HepG2 (cell line): ENCODE data around the gene VARS1. TPM values are rescaled to one million over a fixed set of nuclear protein-coding genes. Genes with fewer than 3 reads are reported as not detected.

ENCODE experiments used
- ATAC-seq: fragments of 200-7000 bp; cut with Tn5 transposase; 3 replicates; pipeline ENCODE4 v1.9.1; 2020; ENCODE audit warnings: mild to moderate bottlenecking, moderate library complexity
- BruUV-seq: library from RNA; stranded (reverse); fragments of 400-500 nt; replicated peaks from 2 replicates; lab custom pipeline; 2021; lab: Mats Ljungman, UMichigan
- CTCF ChIA-PET: fragments of 300-600 bp; formaldehyde crosslinking; extraction: SDS; loops from one replicate; lab custom pipeline; 2021; ENCODE audit warnings: low total read pairs, inconsistent platforms, low intra/inter-chr PET ratio; lab: Yijun Ruan, JAX
- POLR2A ChIA-PET: fragments of 350-600 bp; sonication (Branson Sonifier 250); formaldehyde crosslinking; loops from one replicate; lab custom pipeline; 2020; ENCODE audit warnings: antibody characterized with exemption, inconsistent platforms; lab: Yijun Ruan, JAX
- DNase-seq: peaks from one replicate; pipeline ENCODE4 v3.0.0-alpha.2; 2015; ENCODE audit warnings: low spot score
- FAIRE-seq: peaks from 3 replicates; lab custom pipeline; 2011; peaks lifted over from hg19 to GRCh38; lab: Jason Lieb, UNC
- H2AFZ ChIP-seq: one replicate; pipeline ENCODE4 v1.6.1; 2011; ENCODE audit warnings: low read length, inconsistent platforms
- H3K27ac ChIP-seq: fragments of 300-600 bp; 3 replicates; pipeline ENCODE4 v1.8.0; 2011; ENCODE audit warnings: mixed run types, mild to moderate bottlenecking, mixed read lengths, low read length, inconsistent platforms; ENCODE audit not compliant: insufficient read depth; ENCODE audit errors: extremely low read length
- H3K27me3 ChIP-seq, 2 experiments: fragments of 200-600 bp in 1 of 2; 2 replicates in 1 of 2; 3 replicates in 1 of 2; pipeline versions ENCODE4 v1.6.0 to v1.8.0; 2011; ENCODE audit warnings: low read length in 2 of 2, mild to moderate bottlenecking in 2 of 2, moderate library complexity in 2 of 2, inconsistent platforms in 1 of 2; ENCODE audit not compliant: insufficient read depth in 2 of 2, control insufficient read depth in 1 of 2
- H3K36me3 ChIP-seq, 2 experiments: fragments of 200-600 bp in 1 of 2; replicated peaks in 1 of 2; 2 replicates in 1 of 2; 3 replicates in 1 of 2; pipeline versions ENCODE4 v1.5.1 to v1.8.0; 2011; ENCODE audit warnings: low read length in 2 of 2, inconsistent platforms in 1 of 2; ENCODE audit not compliant: insufficient read depth in 2 of 2, control insufficient read depth in 1 of 2
- H3K4me1 ChIP-seq: 2 replicates; pipeline ENCODE4 v1.5.1; 2012; ENCODE audit warnings: low read length, inconsistent platforms; ENCODE audit not compliant: insufficient read depth
- H3K4me2 ChIP-seq: 2 replicates; pipeline ENCODE4 v1.6.0; 2011; ENCODE audit warnings: low read depth, low read length, inconsistent platforms
- H3K4me3 ChIP-seq, 3 experiments: fragments of 200-600 bp in 1 of 3; sonication (generic), shearing (Covaris generic) in 1 of 3; replicated peaks in 1 of 3; 2 replicates each; pipeline ENCODE4 v1.5.1; 2011 to 2016; ENCODE audit warnings: low read length in 3 of 3, inconsistent platforms in 2 of 3, low read depth in 2 of 3, mild to moderate bottlenecking in 2 of 3, control low read depth in 1 of 3, mixed read lengths in 1 of 3; ENCODE audit not compliant: insufficient read depth in 1 of 3
- H3K79me2 ChIP-seq: one replicate; pipeline ENCODE4 v1.6.1; 2011; ENCODE audit warnings: low read length, inconsistent platforms; ENCODE audit not compliant: insufficient read depth
- H3K9ac ChIP-seq: 2 replicates; pipeline ENCODE4 v1.6.0; 2011; ENCODE audit warnings: mild to moderate bottlenecking, low read depth, low read length, inconsistent platforms; ENCODE audit not compliant: insufficient read depth
- H3K9me3 ChIP-seq: 2 replicates; pipeline ENCODE4 v1.5.1; 2012; ENCODE audit warnings: mild to moderate bottlenecking, low read length
- H4K20me1 ChIP-seq: 2 replicates; pipeline ENCODE4 v1.6.0; 2011; ENCODE audit warnings: inconsistent platforms, mild to moderate bottlenecking, low read length, moderate library complexity; ENCODE audit not compliant: insufficient read depth
- CEBPB ChIP-seq: IDR thresholded peaks from 2 replicates; pipeline ENCODE4 v1.6.1; 2011; ENCODE audit warnings: low read depth, low read length, improper control_type of control experiment, borderline replicate concordance
- CREB1 ChIP-seq, 2 experiments: fragments of 450-650 bp in 1 of 2; IDR thresholded peaks; 2 replicates each; pipeline ENCODE4 v1.6.1; 2016 to 2017; ENCODE audit warnings: control low read depth in 1 of 2, mild to moderate bottlenecking in 1 of 2, missing compliant biosample characterization in 1 of 2, missing genetic modification characterization in 1 of 2
- JDP2 ChIP-seq: sonication (generic); formaldehyde crosslinking; IDR thresholded peaks from 2 replicates; pipeline ENCODE4 v1.8.1; 2022; ENCODE audit warnings: missing genetic modification reagents, borderline replicate concordance
- KDM2A ChIP-seq: sonication (generic); formaldehyde crosslinking; IDR thresholded peaks from 2 replicates; pipeline ENCODE4 v1.4.0; 2020; ENCODE audit warnings: low read depth, missing genetic modification reagents, borderline replicate concordance
- KMT2A ChIP-seq: sonication (generic); formaldehyde crosslinking; IDR thresholded peaks from 2 replicates; pipeline ENCODE4 v1.4.0; 2020; ENCODE audit warnings: missing genetic modification reagents
- MEF2D ChIP-seq: sonication (generic); formaldehyde crosslinking; IDR thresholded peaks from 2 replicates; pipeline ENCODE4 v1.5.1; 2020; ENCODE audit warnings: mild to moderate bottlenecking, missing genetic modification reagents
- NFYC ChIP-seq: IDR thresholded peaks from 2 replicates; pipeline ENCODE4 v1.6.1; 2016; ENCODE audit warnings: missing genetic modification reagents, missing compliant biosample characterization
- PTBP1 ChIP-seq: fragments of 200-400 bp; formaldehyde crosslinking; IDR thresholded peaks from 2 replicates; pipeline ENCODE4 v1.6.1; 2018; ENCODE audit warnings: low read length, low read depth; ENCODE audit not compliant: poor library complexity, severe bottlenecking
- SATB2 ChIP-seq: sonication (generic); formaldehyde crosslinking; IDR thresholded peaks from 2 replicates; pipeline ENCODE4 v1.5.0; 2020; ENCODE audit warnings: missing genetic modification reagents
- SOX13 ChIP-seq, 3 experiments: fragments of 450-650 bp in 1 of 3; sonication (generic) in 1 of 3; formaldehyde crosslinking in 1 of 3; IDR thresholded peaks in 2 of 3; conservative IDR thresholded peaks in 1 of 3; 2 replicates each; pipeline versions ENCODE4 v1.5.0 to v1.6.1; 2016 to 2020; ENCODE audit warnings: antibody characterized with exemption in 1 of 3, mild to moderate bottlenecking in 1 of 3, missing compliant biosample characterization in 1 of 3, missing genetic modification reagents in 1 of 3, moderate library complexity in 1 of 3
- TFE3 ChIP-seq: IDR thresholded peaks from 2 replicates; pipeline ENCODE4 v1.6.1; 2016
- ZBTB2 ChIP-seq: sonication (generic); formaldehyde crosslinking; IDR thresholded peaks from 2 replicates; pipeline ENCODE4 v1.8.0; 2022; ENCODE audit warnings: low read depth, missing genetic modification reagents
- ZC3H13 ChIP-seq: sonication (generic); formaldehyde crosslinking; IDR thresholded peaks from 2 replicates; pipeline ENCODE4 v1.8.1; 2023; ENCODE audit warnings: mild to moderate bottlenecking, missing genetic modification reagents, moderate library complexity
- ZEB1 ChIP-seq: IDR thresholded peaks from 2 replicates; pipeline ENCODE4 v1.6.1; 2012; ENCODE audit warnings: mild to moderate bottlenecking, low read depth, inconsistent platforms; ENCODE audit not compliant: insufficient replicate concordance
- ZNF3 ChIP-seq: IDR thresholded peaks from 2 replicates; pipeline ENCODE4 v1.7.0; 2017; ENCODE audit warnings: inconsistent platforms
- ZNF33B ChIP-seq: sonication (generic); formaldehyde crosslinking; IDR thresholded peaks from 2 replicates; pipeline ENCODE4 v1.5.1; 2020; ENCODE audit warnings: mild to moderate bottlenecking, missing genetic modification reagents
- ZNF354B ChIP-seq: sonication (generic); formaldehyde crosslinking; IDR thresholded peaks from 2 replicates; pipeline ENCODE4 v1.8.0; 2022; ENCODE audit warnings: mild to moderate bottlenecking, missing genetic modification reagents
- ZNF691 ChIP-seq: sonication (generic); formaldehyde crosslinking; IDR thresholded peaks from 2 replicates; pipeline ENCODE4 v1.4.0; 2020; ENCODE audit warnings: missing genetic modification reagents, low read depth, mild to moderate bottlenecking, borderline replicate concordance
- ZNF746 ChIP-seq: sonication (generic); formaldehyde crosslinking; IDR thresholded peaks from 2 replicates; pipeline ENCODE4 v1.8.0; 2022; ENCODE audit warnings: mild to moderate bottlenecking, missing genetic modification reagents
- WGBS: methylation state at CpG from one replicate; pipeline ENCODE4 v1.1.6; 2017; ENCODE audit warnings: low lambda C conversion rate; 5-methylcytosine and 5-hydroxymethylcytosine counted together
- in situ Hi-C: cut with HindIII; loops from 2 replicates; pipeline ENCODE4 v1.10.0; 2017; ENCODE audit warnings: low pct_unique_long_range_greater_than_20kb; ENCODE audit not compliant: extremely low pct_ligation_motif_present
- intact Hi-C: fragments of 100-400 bp; cut with micrococcal nuclease; formaldehyde crosslinking; loops from one replicate; pipeline ENCODE4 v1.10.0; 2022; ENCODE audit not compliant: unreplicated experiment
- polyA plus RNA-seq, 8 experiments: library from polyadenylated mRNA; depleted of rRNA in 3 of 8; stranded (reverse) in 7 of 8; unstranded in 1 of 8; fragments of >200 nt; fragmentation: Illumina TruSeq in 4 of 8; extraction: Trizol in 4 of 8; gene quantifications; 2 replicates each; pipeline versions ENCODE4 v1.2.1 to v1.2.3, GENCODE V29; 2011 to 2016; ENCODE audit warnings: low read depth in 4 of 8, missing spikeins in 1 of 8, mixed read lengths in 1 of 8; ENCODE audit not compliant: insufficient read depth in 1 of 8
- total RNA-seq, 5 experiments: library from RNA; depleted of rRNA; stranded (reverse); fragments of >200 nt; fragmentation: Illumina TruSeq; extraction: Trizol; gene quantifications; 2 replicates each; pipeline ENCODE4 v1.2.3, GENCODE V29; 2016; ENCODE audit warnings: low read depth in 1 of 5

VARS1 gene
- total and polyA plus RNA-seq, 2 of the 13 experiments (the other 11 are each of a cell fraction or from before 2014, with no cell fraction given): 14.7 to 56.1 TPM

- under 1% methylated on average over 25 of the region's 25 CpGs for WGBS
- H3K9me3 ChIP-seq: no peaks in the 10 kb centered on the region
- peak overlapping the region; percentile 86 for H3K27ac ChIP-seq
- in situ Hi-C loops (no loop called here), intact Hi-C loops (loop anchor here (2.0 kb wide), 1 partner anchor 141 kb away; the partner anchor contains the start of gene LY6G5C)
- ChIA-PET POLR2A (interaction anchor here (0.6 to 6.9 kb wide), 17 partner anchors 8 to 1207 kb away, joined by 3 to 66 read pairs (median 5); partner anchors contain the start of genes APOM, BAG6, CLIC1 and GPANK1), CTCF (no interaction called here)
- BruUV-seq: TSS peak; percentile 51
- peak overlapping the region; percentile 72 for H3K9ac ChIP-seq
- H3K4me3 ChIP-seq: peak overlapping the region; percentile 67 to 91 (median 87)
- peak overlapping the region; percentile 81 for H2AFZ ChIP-seq
- peak overlapping the region; percentile 76 for H3K4me2 ChIP-seq
- peak; percentile 47 for ATAC-seq
- no peaks in the 10 kb centered on the region for H4K20me1 ChIP-seq
- H3K79me2 ChIP-seq: peaks cover 27% of the 10 kb centered on the region
- peak; percentile 18 for FAIRE-seq
- H3K36me3 ChIP-seq: no peaks in the 10 kb centered on the region
- DNase-seq: peak; percentile 67
- no peaks in the 10 kb centered on the region for H3K27me3 ChIP-seq
- peaks cover 67% of the 10 kb centered on the region for H3K4me1 ChIP-seq
- TF ChIP-seq JDP2 (CRISPR knock-in tag): no peak
- TF ChIP-seq ZNF33B (CRISPR knock-in tag): 0 out of 2 replicates have a peak, but pooled peaks have one; percentile 49
- 0 out of 2 replicates have a peak, but pooled peaks have one; percentile 28 for TF ChIP-seq TFE3 (CRISPR knock-in tag)
- TF ChIP-seq ZBTB2 (CRISPR knock-in tag): no peak
- no peak for TF ChIP-seq ZNF354B (CRISPR knock-in tag)
- TF ChIP-seq NFYC (CRISPR knock-in tag): no peak
- TF ChIP-seq MEF2D (CRISPR knock-in tag): peak; percentile 32; the same call in 1 of the 2 replicates
- no peak for TF ChIP-seq ZEB1
- TF ChIP-seq CREB1 (IDR thresholded peaks at IDR 0.05): no peak
- TF ChIP-seq CREB1 (CRISPR knock-in tag; IDR thresholded peaks at IDR 0.05): 0 out of 2 replicates have a peak, but pooled peaks have one; percentile 7
- TF ChIP-seq SOX13 (IDR thresholded peaks at IDR 0.05): no peak
- peak in 1 of 2 experiments; percentile 7; a peak in 1 of 4 replicates for TF ChIP-seq SOX13 (CRISPR knock-in tag; conservative IDR thresholded peaks at IDR 0.05 in 1 of 2, IDR thresholded peaks at IDR 0.05 in 1 of 2)
- no peak; the same call in 1 of the 2 replicates for TF ChIP-seq KMT2A (CRISPR knock-in tag)
- TF ChIP-seq SATB2 (CRISPR knock-in tag): no peak
- no peak for TF ChIP-seq PTBP1
- TF ChIP-seq CEBPB: peak; percentile 36; the same call in 1 of the 2 replicates
- peak; percentile 41; the same call in 1 of the 2 replicates for TF ChIP-seq KDM2A (CRISPR knock-in tag)
- no peak for TF ChIP-seq ZNF3 (CRISPR knock-in tag)
- 0 out of 2 replicates have a peak, but pooled peaks have one; percentile 58 for TF ChIP-seq ZC3H13 (CRISPR knock-in tag)
- TF ChIP-seq ZNF691 (CRISPR knock-in tag): 0 out of 2 replicates have a peak, but pooled peaks have one; percentile 22
- TF ChIP-seq ZNF746 (CRISPR knock-in tag): peak; percentile 51; the same call in 1 of the 2 replicates
Observed at GRCh38 chr6:31822036-31822821, 26.7 kb upstream of the VARS1 start.
